ENCODE data around the gene KIF21B.

GRCh38 chr1:201065686-201066085 lies 42.2 kb upstream of the KIF21B start:
- TF ChIP-seq TAF1 (IDR thresholded peaks at IDR 0.05; ENCODE audit: low read depth, low read length) (no peak), SIX5 (IDR thresholded peaks at IDR 0.05; ENCODE audit: low read depth, low read length) (no peak), RAD21 (IDR thresholded peaks at IDR 0.05 in 1 of 2, conservative IDR thresholded peaks at IDR 0.05 in 1 of 2; ENCODE audit: low read depth in 2 of 2, low read length in 2 of 2) (no peak), EP300 (IDR thresholded peaks at IDR 0.05; ENCODE audit: borderline replicate concordance in 1 of 2, low read depth in 2 of 2, low read length in 2 of 2) (no peak), SAP30 (IDR thresholded peaks at IDR 0.05; ENCODE audit: insufficient read depth, insufficient replicate concordance, low read length) (no peak), CREB1 (IDR thresholded peaks at IDR 0.05) (no peak), USF2 (IDR thresholded peaks at IDR 0.05; ENCODE audit: low read length) (no peak), CTCF (IDR thresholded peaks at IDR 0.05; ENCODE audit: control extremely low read depth in 1 of 3, insufficient read depth in 1 of 3, low read depth in 1 of 3, low read length in 3 of 3) (no peak), EZH2 (IDR thresholded peaks at IDR 0.05; ENCODE audit: low read depth, low read length, severe bottlenecking) (no peak), SIN3A (conservative IDR thresholded peaks at IDR 0.05 in 1 of 2, IDR thresholded peaks at IDR 0.05 in 1 of 2; ENCODE audit: low read depth in 1 of 2, low read length in 2 of 2) (no peak), POLR2AphosphoS5 (IDR thresholded peaks at IDR 0.05; ENCODE audit: low read depth, low read length) (no peak), TCF12 (IDR thresholded peaks at IDR 0.05; ENCODE audit: low read depth, low read length) (no peak)
